Inflammatory macrophage (primary cell): ENCODE measurements around the gene DUSP7.

Source experiments
- DNase-seq, 2 donors: peaks; one replicate each; pipeline ENCODE4 v3.0.0-alpha.2; 2020 to 2022
- total RNA-seq, 18 experiments: gene quantifications; one replicate each; lab custom pipeline; 2026; ENCODE audit warnings: mixed read lengths in 6 of 18, inconsistent platforms in 2 of 18; lab: John Stamatoyannopoulos, UW

Gene DUSP7
- 2.8 to 46.7 (median 17.0) reads per million in 18 experiments for total RNA-seq

- peak; percentile 57 to 81 for DNase-seq
These were observed at the start of gene DUSP7 for GRCh38 chr3:52056521-52056967. Gene DUSP7 (minus strand): TSS chr3:52056571. CDS start chr3:52056366, 205 bp downstream.

- DNase-seq = no peak
These were observed 48.6 kb upstream of the DUSP7 start for GRCh38 chr3:52104684-52105640.

- DNase-seq = no peak
These were observed 46.6 kb upstream of the DUSP7 start for GRCh38 chr3:52102934-52103333.

- DNase-seq = peak in 1 of 2 donors; percentile 38
These were observed 42.6 kb upstream of the DUSP7 start for GRCh38 chr3:52099001-52099401.

- DNase-seq = peak; percentile 25 to 65
These were observed 41.6 kb upstream of the DUSP7 start for GRCh38 chr3:52097851-52098507.

- no peak for DNase-seq
These were observed 39.8 kb upstream of the DUSP7 start for GRCh38 chr3:52095990-52096775.

GRCh38 chr3:52094571-52095485, 38.5 kb upstream of the DUSP7 start:
- no peak for DNase-seq

- peak in 1 of 2 donors; percentile 25 for DNase-seq
These were observed 37.6 kb upstream of the DUSP7 start for GRCh38 chr3:52093756-52094545.

GRCh38 chr3:52092891-52093290, 36.5 kb upstream of the DUSP7 start:
- no peak for DNase-seq

- no peak for DNase-seq
These were observed 35.9 kb upstream of the DUSP7 start for GRCh38 chr3:52092271-52092660.

- no peak for DNase-seq
These were observed 35.4 kb upstream of the DUSP7 start for GRCh38 chr3:52091586-52092270.

- DNase-seq = no peak
These were observed 34.6 kb upstream of the DUSP7 start for GRCh38 chr3:52090933-52091468.

- peak in 1 of 2 donors; percentile 41 for DNase-seq
These were observed 34.0 kb upstream of the DUSP7 start for GRCh38 chr3:52090131-52090932.

- DNase-seq = no peak
These were observed 33.3 kb upstream of the DUSP7 start for GRCh38 chr3:52089691-52090090.

GRCh38 chr3:52088445-52089367, 32.3 kb upstream of the DUSP7 start:
- DNase-seq = peak; percentile 85 to 91

GRCh38 chr3:52087731-52088130, 31.4 kb upstream of the DUSP7 start:
- no peak for DNase-seq

- peak; percentile 77 to 90 for DNase-seq
These were observed 30.7 kb upstream of the DUSP7 start for GRCh38 chr3:52086976-52087663.
